BE2C (cell line): Measurements from ENCODE around the gene KCNQ5.
"Not testable (repeated sequence)": the region's sequence is repeated elsewhere in the genome, so short reads cannot be mapped to it uniquely, and the experiment has no call there.

Source experiments
- DNase-seq: peaks from one replicate; pipeline ENCODE4 v3.0.0-alpha.2; 2020
- H3K27me3 ChIP-seq: fragments of 250-450 bp; sonication (Bioruptor Pico); 2 replicates; pipeline ENCODE4 v1.5.1; 2020; ENCODE audit warnings: mild to moderate bottlenecking
- H3K36me3 ChIP-seq: fragments of 250-450 bp; sonication (Bioruptor Pico); 2 replicates; pipeline ENCODE4 v1.5.1; 2020; ENCODE audit warnings: mild to moderate bottlenecking
- H3K4me1 ChIP-seq: fragments of 250-450 bp; sonication (Bioruptor Pico); 2 replicates; pipeline ENCODE4 v1.5.1; 2020
- H3K4me3 ChIP-seq: 2 replicates; pipeline ENCODE4 v1.5.1; 2011; ENCODE audit warnings: low read depth, low read length
- H3K9me3 ChIP-seq: fragments of 250-450 bp; sonication (Bioruptor Pico); 2 replicates; pipeline ENCODE4 v1.5.1; 2020
- TF ChIP-seq, protein P1 (sequence below): IDR thresholded peaks from 2 replicates; pipeline ENCODE4 v1.5.1; 2012; ENCODE audit warnings: mild to moderate bottlenecking, low read depth, low read length

KCNQ5 gene

GRCh38 chr6:73182021-73182607, 560.2 kb downstream of the KCNQ5 start:
- H3K27me3 ChIP-seq, result no peaks in the 10 kb centered on the region
- H3K4me3 ChIP-seq, result no peak overlapping the region
- no peak for DNase-seq

DNA sequence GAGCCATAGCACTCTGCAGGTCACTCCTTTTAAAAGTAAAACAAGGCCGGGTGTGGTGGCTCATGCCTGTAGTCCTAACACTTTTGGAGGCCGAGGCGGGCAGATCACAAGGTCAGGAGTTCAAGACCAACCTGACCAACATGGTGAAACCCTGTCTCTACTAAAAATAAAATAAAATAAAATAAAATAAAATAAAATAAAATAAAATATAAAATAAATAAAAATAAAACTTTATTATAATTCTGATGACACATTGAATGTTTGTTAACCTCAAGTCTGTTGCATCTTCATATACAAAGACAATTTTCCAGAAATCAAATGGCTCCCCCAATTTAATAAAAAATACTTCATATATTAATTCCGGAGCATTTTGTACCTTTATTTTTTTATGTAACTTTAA, 571.4 kb downstream of the KCNQ5 start:
- H3K9me3 ChIP-seq, H3K4me1 ChIP-seq, H3K4me3 ChIP-seq, DNase-seq, H3K27me3 ChIP-seq, H3K36me3 ChIP-seq: not testable (repeated sequence)

More at GRCh38 chr6:73182021-73182607, 560.2 kb downstream of the KCNQ5 start:
- TF ChIP-seq, protein P1, sequence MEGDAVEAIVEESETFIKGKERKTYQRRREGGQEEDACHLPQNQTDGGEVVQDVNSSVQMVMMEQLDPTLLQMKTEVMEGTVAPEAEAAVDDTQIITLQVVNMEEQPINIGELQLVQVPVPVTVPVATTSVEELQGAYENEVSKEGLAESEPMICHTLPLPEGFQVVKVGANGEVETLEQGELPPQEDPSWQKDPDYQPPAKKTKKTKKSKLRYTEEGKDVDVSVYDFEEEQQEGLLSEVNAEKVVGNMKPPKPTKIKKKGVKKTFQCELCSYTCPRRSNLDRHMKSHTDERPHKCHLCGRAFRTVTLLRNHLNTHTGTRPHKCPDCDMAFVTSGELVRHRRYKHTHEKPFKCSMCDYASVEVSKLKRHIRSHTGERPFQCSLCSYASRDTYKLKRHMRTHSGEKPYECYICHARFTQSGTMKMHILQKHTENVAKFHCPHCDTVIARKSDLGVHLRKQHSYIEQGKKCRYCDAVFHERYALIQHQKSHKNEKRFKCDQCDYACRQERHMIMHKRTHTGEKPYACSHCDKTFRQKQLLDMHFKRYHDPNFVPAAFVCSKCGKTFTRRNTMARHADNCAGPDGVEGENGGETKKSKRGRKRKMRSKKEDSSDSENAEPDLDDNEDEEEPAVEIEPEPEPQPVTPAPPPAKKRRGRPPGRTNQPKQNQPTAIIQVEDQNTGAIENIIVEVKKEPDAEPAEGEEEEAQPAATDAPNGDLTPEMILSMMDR, result no peak
- H3K4me1 ChIP-seq, result no peaks in the 10 kb centered on the region
- H3K9me3 ChIP-seq, result no peaks in the 10 kb centered on the region
- H3K36me3 ChIP-seq, result no peaks in the 10 kb centered on the region

GRCh38 chr6:73194744-73195143, 572.9 kb downstream of the KCNQ5 start:
- TF ChIP-seq, protein P1, result no peak
- Histone ChIP-seq H3K36me3 (no peaks in the 10 kb centered on the region), H3K9me3 (no peaks in the 10 kb centered on the region)

DNA sequence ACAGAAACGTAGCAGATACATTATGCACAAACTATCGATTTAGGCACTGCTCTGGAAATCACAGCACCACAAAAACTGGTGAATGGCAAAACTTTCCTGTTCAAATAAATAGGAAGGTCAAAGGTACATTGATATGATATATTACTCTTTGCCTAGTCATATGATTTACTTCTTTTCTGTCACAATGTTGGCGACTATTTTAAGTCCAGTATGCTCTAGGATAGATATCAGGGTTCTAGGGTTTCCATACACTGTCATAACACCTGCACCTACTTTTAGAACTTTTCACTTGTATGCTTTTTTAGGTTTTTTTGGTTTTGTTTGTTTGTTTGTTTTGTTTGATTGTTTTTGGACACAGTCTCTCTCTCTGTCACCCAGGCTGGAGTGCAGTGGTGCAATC, 578.4 kb downstream of the KCNQ5 start:
- Histone ChIP-seq H3K4me1 (no peaks in the 10 kb centered on the region), H3K9me3 (no peaks in the 10 kb centered on the region), H3K4me3 (no peak overlapping the region), H3K27me3 (no peaks in the 10 kb centered on the region), H3K36me3 (no peaks in the 10 kb centered on the region)
- no peak for DNase-seq
- TF ChIP-seq, protein P1, result no peak

More at GRCh38 chr6:73194744-73195143, 572.9 kb downstream of the KCNQ5 start:
- no peak for DNase-seq
- no peak overlapping the region for H3K4me3 ChIP-seq
- H3K4me1 ChIP-seq, result no peaks in the 10 kb centered on the region
- no peaks in the 10 kb centered on the region for H3K27me3 ChIP-seq

DNA sequence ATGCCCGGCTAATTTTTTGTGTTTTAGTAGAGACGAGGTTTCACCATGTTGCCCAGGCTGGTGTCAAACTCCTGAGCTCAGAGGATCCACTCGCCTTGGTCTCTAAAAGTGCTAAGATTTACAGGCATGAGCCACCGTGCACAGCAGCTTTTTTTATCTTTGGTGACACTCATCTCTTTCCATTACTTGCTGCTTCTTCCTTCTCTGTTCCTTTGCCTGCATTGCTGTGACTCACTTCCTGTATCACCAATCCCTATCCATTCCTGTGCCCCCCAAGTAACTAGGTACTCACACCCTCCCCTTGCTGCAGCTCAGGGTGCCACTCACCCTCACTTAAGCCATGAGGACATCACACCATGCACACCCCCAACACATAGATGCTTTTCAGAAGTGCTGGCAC, 578.9 kb downstream of the KCNQ5 start:
- TF ChIP-seq, protein P1, result no peak
- H3K4me3 ChIP-seq, result no peak overlapping the region
- H3K9me3 ChIP-seq, result no peaks in the 10 kb centered on the region
- no peaks in the 10 kb centered on the region for H3K36me3 ChIP-seq
- no peaks in the 10 kb centered on the region for H3K27me3 ChIP-seq
- H3K4me1 ChIP-seq, result no peaks in the 10 kb centered on the region
- no peak for DNase-seq

- H3K4me1 ChIP-seq, result no peaks in the 10 kb centered on the region
- no peaks in the 10 kb centered on the region for H3K36me3 ChIP-seq
- DNase-seq, result no peak
- no peaks in the 10 kb centered on the region for H3K27me3 ChIP-seq
- TF ChIP-seq, protein P1, result no peak
- no peaks in the 10 kb centered on the region for H3K9me3 ChIP-seq
- no peak overlapping the region for H3K4me3 ChIP-seq
Measured at GRCh38 chr6:73203098-73203497, 581.2 kb downstream of the KCNQ5 start.
